PC-3 (cell line): Measurements from ENCODE around the gene TP53I13.

Experiments
- EZH2 ChIP-seq: fragments of 300-600 bp; sonication (generic); IDR thresholded peaks from one replicate; pipeline ENCODE4 v1.6.1; 2017; ENCODE audit warnings: antibody characterized with exemption, mild to moderate bottlenecking, low read length; ENCODE audit not compliant: unreplicated experiment
- TF ChIP-seq, protein P1 (sequence below): fragments of 300-600 bp; sonication (generic); conservative IDR thresholded peaks from 2 replicates; pipeline ENCODE4 v1.5.1; 2017; ENCODE audit warnings: antibody characterized with exemption, low read depth, mild to moderate bottlenecking, low read length

- TF ChIP-seq, protein P1, sequence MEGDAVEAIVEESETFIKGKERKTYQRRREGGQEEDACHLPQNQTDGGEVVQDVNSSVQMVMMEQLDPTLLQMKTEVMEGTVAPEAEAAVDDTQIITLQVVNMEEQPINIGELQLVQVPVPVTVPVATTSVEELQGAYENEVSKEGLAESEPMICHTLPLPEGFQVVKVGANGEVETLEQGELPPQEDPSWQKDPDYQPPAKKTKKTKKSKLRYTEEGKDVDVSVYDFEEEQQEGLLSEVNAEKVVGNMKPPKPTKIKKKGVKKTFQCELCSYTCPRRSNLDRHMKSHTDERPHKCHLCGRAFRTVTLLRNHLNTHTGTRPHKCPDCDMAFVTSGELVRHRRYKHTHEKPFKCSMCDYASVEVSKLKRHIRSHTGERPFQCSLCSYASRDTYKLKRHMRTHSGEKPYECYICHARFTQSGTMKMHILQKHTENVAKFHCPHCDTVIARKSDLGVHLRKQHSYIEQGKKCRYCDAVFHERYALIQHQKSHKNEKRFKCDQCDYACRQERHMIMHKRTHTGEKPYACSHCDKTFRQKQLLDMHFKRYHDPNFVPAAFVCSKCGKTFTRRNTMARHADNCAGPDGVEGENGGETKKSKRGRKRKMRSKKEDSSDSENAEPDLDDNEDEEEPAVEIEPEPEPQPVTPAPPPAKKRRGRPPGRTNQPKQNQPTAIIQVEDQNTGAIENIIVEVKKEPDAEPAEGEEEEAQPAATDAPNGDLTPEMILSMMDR: no peak
- TF ChIP-seq EZH2: no peak
Observed at GRCh38 chr17:29612404-29613280, 44.1 kb downstream of the TP53I13 start.
